RWPE2 (cell line): ENCODE results near the gene USP48.
"Not testable (repeated sequence)": the region's sequence is repeated elsewhere in the genome, so short reads cannot be mapped to it uniquely, and the experiment has no call there.

Experiments used
- ATAC-seq: fragments of 200-7000 bp; cut with Tn5 transposase; 3 replicates; pipeline ENCODE4 v1.9.1; 2021; ENCODE audit warnings: low read depth
- DNase-seq: peaks from one replicate; pipeline ENCODE4 v3.0.0-alpha.2; 2020; ENCODE audit warnings: low spot score
- H3K27ac ChIP-seq: fragments of 450-650 bp; 2 replicates; pipeline ENCODE4 v1.5.1; 2017; ENCODE audit warnings: mild to moderate bottlenecking; ENCODE audit not compliant: poor library complexity, severe bottlenecking
- H3K27me3 ChIP-seq: fragments of 250-450 bp; sonication (Bioruptor Pico); 2 replicates; pipeline ENCODE4 v1.5.1; 2021; ENCODE audit warnings: mild to moderate bottlenecking, moderate library complexity; ENCODE audit not compliant: insufficient read depth, poor library complexity, severe bottlenecking
- H3K36me3 ChIP-seq: fragments of 250-450 bp; sonication (Bioruptor Pico); 2 replicates; pipeline ENCODE4 v1.5.1; 2020; ENCODE audit warnings: low read depth, mild to moderate bottlenecking, moderate library complexity
- H3K4me1 ChIP-seq: fragments of 250-450 bp; sonication (Bioruptor Pico); 2 replicates; pipeline ENCODE4 v1.5.1; 2021; ENCODE audit warnings: mild to moderate bottlenecking, moderate library complexity; ENCODE audit not compliant: insufficient read depth, poor library complexity, severe bottlenecking
- H3K4me3 ChIP-seq: fragments of 250-450 bp; sonication (Bioruptor Pico); 2 replicates; pipeline ENCODE4 v1.5.1; 2021; ENCODE audit warnings: mild to moderate bottlenecking, moderate library complexity; ENCODE audit not compliant: severe bottlenecking
- H3K9me3 ChIP-seq: fragments of 250-450 bp; sonication (Bioruptor Pico); 2 replicates; pipeline ENCODE4 v1.5.1; 2021; ENCODE audit warnings: mild to moderate bottlenecking, moderate library complexity; ENCODE audit not compliant: severe bottlenecking
- TF ChIP-seq, protein P1 (sequence below): fragments of 450-650 bp; IDR thresholded peaks from one replicate; pipeline ENCODE4 v1.5.1; 2017; ENCODE audit warnings: mild to moderate bottlenecking, moderate library complexity; ENCODE audit not compliant: poor library complexity, severe bottlenecking

USP48 gene

DNA sequence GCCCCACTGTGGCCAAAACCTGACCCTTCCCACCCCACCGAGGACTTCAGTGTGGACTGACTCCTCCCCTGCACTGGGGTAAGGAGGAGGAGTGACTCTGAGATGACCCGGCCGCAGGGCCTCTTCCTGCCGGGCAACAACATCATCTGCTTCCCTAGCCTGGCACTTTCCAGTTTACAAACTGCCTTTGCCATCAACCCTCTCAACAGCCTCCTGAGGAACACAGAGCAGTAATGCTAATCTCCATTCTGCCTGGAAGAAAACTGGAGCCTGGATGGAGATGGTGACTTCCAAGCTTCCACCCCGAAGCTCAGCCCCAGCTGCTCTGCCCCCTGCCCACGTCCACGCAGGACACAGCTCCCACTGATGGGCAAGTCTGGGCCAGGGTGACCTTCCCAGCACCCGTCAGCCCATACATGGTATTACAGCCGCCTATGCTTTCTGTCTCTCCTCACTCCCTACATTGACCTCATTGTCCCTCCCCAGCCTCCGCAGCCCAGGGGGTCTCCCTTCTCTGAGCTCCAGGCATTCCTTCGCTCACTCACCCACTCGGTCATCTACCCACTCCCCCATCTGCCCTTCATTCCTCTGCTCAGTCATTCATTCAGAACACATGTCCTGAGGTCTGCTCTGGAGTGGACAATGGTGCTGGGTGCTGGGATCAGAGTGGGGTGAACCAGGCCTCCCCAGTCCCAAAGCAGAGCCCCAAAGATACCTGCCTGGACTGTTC is 148.0 kb downstream of the USP48 start:
- H3K27ac ChIP-seq, result no peak overlapping the region
- H3K9me3 ChIP-seq, result no peaks in the 10 kb centered on the region
- H3K27me3 ChIP-seq, result no peaks in the 10 kb centered on the region
- H3K36me3 ChIP-seq, result no peaks in the 10 kb centered on the region
- H3K4me1 ChIP-seq, result peaks cover 4% of the 10 kb centered on the region
- no peak for ATAC-seq
- no peak overlapping the region for H3K4me3 ChIP-seq
- TF ChIP-seq, protein P1, sequence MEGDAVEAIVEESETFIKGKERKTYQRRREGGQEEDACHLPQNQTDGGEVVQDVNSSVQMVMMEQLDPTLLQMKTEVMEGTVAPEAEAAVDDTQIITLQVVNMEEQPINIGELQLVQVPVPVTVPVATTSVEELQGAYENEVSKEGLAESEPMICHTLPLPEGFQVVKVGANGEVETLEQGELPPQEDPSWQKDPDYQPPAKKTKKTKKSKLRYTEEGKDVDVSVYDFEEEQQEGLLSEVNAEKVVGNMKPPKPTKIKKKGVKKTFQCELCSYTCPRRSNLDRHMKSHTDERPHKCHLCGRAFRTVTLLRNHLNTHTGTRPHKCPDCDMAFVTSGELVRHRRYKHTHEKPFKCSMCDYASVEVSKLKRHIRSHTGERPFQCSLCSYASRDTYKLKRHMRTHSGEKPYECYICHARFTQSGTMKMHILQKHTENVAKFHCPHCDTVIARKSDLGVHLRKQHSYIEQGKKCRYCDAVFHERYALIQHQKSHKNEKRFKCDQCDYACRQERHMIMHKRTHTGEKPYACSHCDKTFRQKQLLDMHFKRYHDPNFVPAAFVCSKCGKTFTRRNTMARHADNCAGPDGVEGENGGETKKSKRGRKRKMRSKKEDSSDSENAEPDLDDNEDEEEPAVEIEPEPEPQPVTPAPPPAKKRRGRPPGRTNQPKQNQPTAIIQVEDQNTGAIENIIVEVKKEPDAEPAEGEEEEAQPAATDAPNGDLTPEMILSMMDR, result no peak
- DNase-seq, result no peak

DNA sequence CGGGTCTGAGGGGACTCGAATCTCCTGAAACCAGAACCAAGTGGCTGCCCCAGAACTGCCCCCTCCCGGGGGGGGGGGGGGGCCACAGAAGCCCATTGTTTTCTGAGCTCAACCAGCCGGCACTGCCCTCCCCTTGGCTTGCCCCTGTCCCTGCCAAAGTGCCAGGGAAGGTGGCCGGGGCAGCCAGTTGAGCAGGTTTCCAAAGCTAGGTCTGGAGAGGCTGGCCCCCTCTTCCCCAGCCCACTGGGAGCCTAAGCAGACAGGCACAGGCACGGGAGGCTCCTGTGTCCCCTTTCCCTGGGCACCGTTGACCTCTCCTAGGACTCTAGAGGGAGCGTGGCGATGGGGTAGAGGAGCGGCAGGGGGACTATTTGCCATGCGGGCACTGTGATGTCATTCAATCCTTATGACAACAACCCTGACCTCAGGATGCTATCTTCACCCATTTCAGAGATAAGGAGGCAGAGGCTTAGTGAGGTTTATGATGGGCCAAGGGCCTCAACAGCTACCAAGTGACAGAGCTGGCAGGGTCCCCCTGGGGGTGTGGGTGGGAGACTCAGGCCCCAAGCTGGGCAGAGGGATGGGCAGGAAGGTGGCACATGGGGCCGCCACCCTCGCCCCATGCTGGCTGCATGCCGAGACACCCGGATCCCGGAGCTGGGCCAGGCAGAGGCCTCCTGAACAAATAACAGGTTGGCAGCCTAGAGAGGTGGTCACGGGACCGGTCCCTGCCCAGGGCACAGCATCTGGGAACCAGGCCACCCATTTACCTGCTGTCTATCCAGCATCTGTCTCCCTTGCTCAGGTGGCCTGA is 148.8 kb downstream of the USP48 start:
- no peak overlapping the region for H3K4me3 ChIP-seq
- no peak overlapping the region for H3K27ac ChIP-seq
- no peaks in the 10 kb centered on the region for H3K9me3 ChIP-seq
- TF ChIP-seq, protein P1, result no peak
- ATAC-seq, result no peak
- no peak for DNase-seq
- no peaks in the 10 kb centered on the region for H3K27me3 ChIP-seq
- H3K36me3 ChIP-seq, result no peaks in the 10 kb centered on the region
- H3K4me1 ChIP-seq, result peaks cover under 1% of the 10 kb centered on the region

DNA sequence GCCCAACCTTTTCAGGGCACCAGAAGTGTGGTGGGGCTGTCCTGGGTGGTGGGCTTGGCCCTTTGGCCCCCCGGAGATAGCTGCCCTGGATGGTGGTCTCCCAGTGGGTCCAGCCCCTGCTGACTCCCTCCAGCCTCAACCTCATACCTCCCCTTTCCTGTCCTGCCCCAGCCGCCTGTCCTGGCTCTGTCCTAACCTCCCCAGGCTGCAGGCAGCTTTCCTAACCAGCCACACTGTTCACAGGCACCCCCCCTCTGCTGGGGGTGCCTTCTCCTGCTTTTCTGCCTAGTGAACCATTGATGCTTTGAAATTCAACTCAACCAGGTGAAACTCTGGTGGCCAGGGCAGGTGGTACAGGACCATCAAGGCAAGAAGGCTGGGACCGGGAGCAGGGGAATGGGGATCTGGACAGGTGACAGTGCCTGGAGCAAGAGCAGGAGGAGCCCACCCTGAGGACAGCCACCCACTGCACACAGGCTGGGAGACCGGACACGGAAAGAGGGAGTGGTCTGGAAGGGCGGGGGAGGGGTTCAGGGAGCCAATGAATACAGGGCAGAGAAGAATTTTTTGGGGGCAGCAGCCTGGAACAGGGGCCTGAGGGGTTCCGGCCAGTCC is 149.7 kb downstream of the USP48 start:
- no peak for DNase-seq
- TF ChIP-seq, protein P1, result no peak
- no peak for ATAC-seq
- H3K4me3 ChIP-seq, result no peak overlapping the region
- H3K27ac ChIP-seq, result no peak overlapping the region
- no peaks in the 10 kb centered on the region for H3K9me3 ChIP-seq
- H3K27me3 ChIP-seq, result no peaks in the 10 kb centered on the region
- no peaks in the 10 kb centered on the region for H3K4me1 ChIP-seq
- H3K36me3 ChIP-seq, result no peaks in the 10 kb centered on the region

DNA sequence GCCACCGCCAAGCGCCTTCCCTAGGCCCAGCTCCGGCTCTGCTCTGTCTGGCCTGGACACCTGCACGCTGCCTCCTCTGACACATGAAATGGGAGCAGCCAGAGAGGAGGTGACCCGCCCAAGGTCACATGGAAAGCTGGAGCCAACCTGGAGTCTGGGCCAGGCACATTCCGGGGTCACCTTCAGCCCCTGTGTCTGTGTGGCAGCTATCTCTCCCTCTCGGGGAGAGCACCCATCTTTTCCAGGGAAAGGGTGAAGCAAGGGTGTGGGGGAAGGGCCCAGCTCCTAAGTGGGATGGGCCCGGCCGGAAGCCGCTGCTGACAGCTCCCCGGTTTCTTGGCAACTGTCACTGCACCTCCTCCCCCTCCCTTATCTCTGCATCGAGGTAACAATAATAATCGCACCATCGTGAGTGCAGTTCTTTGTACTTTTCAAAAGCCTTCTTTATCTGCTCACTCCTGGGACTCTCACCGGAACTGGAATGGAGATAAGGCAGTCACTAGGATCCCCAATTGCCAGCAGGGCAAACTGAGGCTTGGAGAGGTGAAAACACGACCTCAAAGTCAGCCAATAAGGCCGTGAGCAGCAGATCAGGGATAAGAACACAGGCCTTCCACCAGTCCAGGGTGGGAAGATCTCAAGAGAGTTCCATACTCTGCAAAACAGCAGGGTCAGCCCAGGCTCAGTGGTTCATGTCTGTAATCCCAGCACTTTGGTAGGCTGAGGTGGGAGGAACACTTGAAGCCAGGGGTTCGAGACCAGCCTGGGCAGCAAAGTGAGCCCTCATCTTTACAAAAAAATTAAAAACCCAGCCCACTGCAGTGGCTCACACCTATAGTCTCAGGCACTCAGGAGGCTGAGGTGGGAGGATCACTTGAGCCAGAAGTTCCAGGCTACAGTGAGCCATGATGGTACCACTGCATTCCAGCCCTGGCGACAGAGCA is 150.7 kb downstream of the USP48 start:
- H3K4me1 ChIP-seq, result no peaks in the 10 kb centered on the region

DNA sequence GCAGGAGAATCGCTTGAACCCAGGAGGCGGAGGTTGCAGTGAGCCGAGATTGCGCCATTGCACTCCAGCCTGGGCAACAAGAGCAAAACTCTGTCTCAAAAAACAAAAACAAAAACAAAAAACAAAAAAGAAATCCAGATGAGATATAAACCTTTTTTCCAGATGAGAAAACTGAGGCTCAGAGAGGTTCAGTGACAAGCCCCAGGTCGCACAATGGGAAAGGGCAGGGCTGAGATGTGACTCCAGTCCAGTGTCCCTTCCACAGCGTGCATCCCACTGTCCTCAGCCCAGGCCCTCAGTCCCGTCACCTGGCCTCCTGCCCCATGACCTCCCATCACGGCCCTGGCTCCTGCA is 151.4 kb downstream of the USP48 start:
- not testable (repeated sequence) for H3K9me3 ChIP-seq, H3K4me3 ChIP-seq, H3K36me3 ChIP-seq, ATAC-seq, H3K27ac ChIP-seq, H3K27me3 ChIP-seq, H3K4me1 ChIP-seq, DNase-seq

More for the DNA sequence above, 150.7 kb downstream of the USP48 start:
- Histone ChIP-seq H3K27ac (no peak overlapping the region), H3K9me3 (no peaks in the 10 kb centered on the region), H3K4me3 (no peak overlapping the region), H3K27me3 (no peaks in the 10 kb centered on the region), H3K36me3 (no peaks in the 10 kb centered on the region)
- ATAC-seq (peak; percentile 44; the same call in 1 of the 3 replicates), DNase-seq (no peak)
- TF ChIP-seq, protein P1, result no peak
